ENCODE measurements around the gene FAM221B. TPM values are rescaled to one million over a fixed set of nuclear protein-coding genes. Genes with fewer than 3 reads are reported as not detected.

Gene FAM221B
- total RNA-seq, 1 donor from 2014 or later, result 0.32 TPM

DNA sequence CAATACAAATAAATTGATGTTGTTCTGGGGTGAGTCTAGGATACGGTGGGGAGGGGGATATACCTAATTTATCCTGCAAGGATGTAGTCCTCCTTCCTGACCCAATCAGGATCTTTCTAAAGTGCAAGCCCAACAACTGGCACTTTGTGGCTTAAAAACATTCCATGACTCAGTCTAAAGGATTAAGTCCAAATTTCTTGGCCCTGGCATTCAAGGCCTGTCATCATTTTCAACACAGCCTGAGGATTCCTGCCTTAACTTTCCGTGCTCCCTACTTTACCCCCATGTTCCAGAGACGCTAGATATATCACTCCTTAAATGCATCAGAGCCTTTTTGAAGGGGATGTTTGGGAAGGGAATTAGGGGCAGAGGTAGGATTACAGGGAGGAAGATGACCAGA lies 1.0 kb downstream of the FAM221B start:
- Histone ChIP-seq H3K9me3 (no peaks in the 10 kb centered on the region), H3K4me3 (no peak overlapping the region), H3K4me1 (peaks cover 23% of the 10 kb centered on the region), H3K27ac (no peak overlapping the region), H3K36me3 (no peaks in the 10 kb centered on the region), H3K27me3 (ENCODE audit: low read depth) (no peaks in the 10 kb centered on the region)
- intact Hi-C loops (cut with DNase I), result no loop called here
- DNase-seq (no peak), ATAC-seq (no peak)
- TF ChIP-seq, protein P1, sequence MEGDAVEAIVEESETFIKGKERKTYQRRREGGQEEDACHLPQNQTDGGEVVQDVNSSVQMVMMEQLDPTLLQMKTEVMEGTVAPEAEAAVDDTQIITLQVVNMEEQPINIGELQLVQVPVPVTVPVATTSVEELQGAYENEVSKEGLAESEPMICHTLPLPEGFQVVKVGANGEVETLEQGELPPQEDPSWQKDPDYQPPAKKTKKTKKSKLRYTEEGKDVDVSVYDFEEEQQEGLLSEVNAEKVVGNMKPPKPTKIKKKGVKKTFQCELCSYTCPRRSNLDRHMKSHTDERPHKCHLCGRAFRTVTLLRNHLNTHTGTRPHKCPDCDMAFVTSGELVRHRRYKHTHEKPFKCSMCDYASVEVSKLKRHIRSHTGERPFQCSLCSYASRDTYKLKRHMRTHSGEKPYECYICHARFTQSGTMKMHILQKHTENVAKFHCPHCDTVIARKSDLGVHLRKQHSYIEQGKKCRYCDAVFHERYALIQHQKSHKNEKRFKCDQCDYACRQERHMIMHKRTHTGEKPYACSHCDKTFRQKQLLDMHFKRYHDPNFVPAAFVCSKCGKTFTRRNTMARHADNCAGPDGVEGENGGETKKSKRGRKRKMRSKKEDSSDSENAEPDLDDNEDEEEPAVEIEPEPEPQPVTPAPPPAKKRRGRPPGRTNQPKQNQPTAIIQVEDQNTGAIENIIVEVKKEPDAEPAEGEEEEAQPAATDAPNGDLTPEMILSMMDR (IDR thresholded peaks at IDR 0.05), result no peak

DNA sequence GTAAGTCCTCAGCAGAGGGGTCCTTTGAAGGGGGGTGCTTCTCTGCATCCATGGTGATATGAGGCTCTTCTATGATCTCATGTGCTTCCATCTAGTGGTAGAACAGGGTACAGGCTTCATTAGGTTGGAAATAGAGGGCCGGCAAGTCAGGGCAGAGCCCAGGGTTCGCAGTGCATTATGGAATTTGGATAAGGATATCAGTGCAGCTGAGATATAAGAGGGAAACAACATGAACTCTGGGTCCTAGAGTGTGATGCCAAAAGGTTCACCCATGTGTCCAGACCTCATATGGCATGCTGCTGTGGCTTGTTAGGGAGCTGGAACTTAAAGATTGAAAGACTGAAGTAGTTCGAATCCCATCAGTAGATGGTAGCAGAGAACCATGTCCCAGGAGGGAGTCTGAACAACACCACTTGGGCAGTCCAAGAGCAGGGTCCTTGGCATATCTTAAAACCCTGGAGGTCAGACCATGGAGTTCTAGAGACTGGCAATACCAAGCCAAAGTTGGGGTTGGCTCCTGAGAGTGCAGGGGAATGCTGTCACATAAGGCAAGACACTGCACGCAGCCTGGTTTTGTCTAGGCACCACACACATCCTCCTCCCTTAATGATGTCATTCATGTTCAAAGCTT lies 2.3 kb downstream of the FAM221B start:
- Histone ChIP-seq H3K9me3 (no peaks in the 10 kb centered on the region), H3K27me3 (ENCODE audit: low read depth) (no peaks in the 10 kb centered on the region), H3K4me3 (no peak overlapping the region), H3K27ac (no peak overlapping the region), H3K36me3 (no peaks in the 10 kb centered on the region), H3K4me1 (peaks cover 23% of the 10 kb centered on the region)
- TF ChIP-seq, protein P1 (IDR thresholded peaks at IDR 0.05), result peak; percentile 85
- peak; percentile 63 to 68 for ATAC-seq
- intact Hi-C loops (cut with DNase I), result no loop called here
- DNase-seq, result no peak

- ATAC-seq, result no peak
These were observed 5.6 kb downstream of the FAM221B start for GRCh38 chr9:35822926-35823325.

DNA sequence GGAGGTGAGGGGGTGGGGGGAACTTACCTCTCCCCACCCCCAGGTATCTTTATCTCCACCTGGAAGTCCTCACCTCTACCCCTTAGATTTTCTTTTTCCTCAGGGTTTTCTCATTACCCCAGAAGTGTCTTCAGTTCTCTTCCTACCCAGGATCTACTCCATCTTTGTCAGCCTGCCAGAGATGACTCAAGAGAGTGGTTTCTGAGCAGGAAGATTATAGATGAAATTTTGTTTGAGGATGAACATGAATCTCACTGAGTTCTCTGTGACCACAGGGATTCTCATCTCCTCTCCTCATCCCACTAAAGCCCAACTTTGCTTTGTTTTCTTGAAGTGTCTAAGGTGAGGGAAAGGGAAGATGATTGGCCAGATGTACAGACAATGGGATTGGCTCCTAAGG lies 8.5 kb downstream of the FAM221B start:
- Histone ChIP-seq H3K36me3 (no peaks in the 10 kb centered on the region), H3K27ac (no peak overlapping the region), H3K4me3 (no peak overlapping the region), H3K27me3 (ENCODE audit: low read depth) (no peaks in the 10 kb centered on the region), H3K4me1 (no peaks in the 10 kb centered on the region), H3K9me3 (no peaks in the 10 kb centered on the region)
- TF ChIP-seq, protein P1 (IDR thresholded peaks at IDR 0.05), result no peak
- ATAC-seq (no peak), DNase-seq (no peak)
- intact Hi-C loops (cut with DNase I), result no loop called here

More at GRCh38 chr9:35822926-35823325, 5.6 kb downstream of the FAM221B start:
- Histone ChIP-seq H3K27me3 (ENCODE audit: low read depth) (no peaks in the 10 kb centered on the region), H3K4me1 (peaks cover 3% of the 10 kb centered on the region), H3K27ac (no peak overlapping the region), H3K9me3 (no peaks in the 10 kb centered on the region), H3K4me3 (no peak overlapping the region), H3K36me3 (no peaks in the 10 kb centered on the region)
- TF ChIP-seq, protein P1 (IDR thresholded peaks at IDR 0.05), result no peak
- intact Hi-C loops (cut with DNase I), result no loop called here
- no peak for DNase-seq

DNA sequence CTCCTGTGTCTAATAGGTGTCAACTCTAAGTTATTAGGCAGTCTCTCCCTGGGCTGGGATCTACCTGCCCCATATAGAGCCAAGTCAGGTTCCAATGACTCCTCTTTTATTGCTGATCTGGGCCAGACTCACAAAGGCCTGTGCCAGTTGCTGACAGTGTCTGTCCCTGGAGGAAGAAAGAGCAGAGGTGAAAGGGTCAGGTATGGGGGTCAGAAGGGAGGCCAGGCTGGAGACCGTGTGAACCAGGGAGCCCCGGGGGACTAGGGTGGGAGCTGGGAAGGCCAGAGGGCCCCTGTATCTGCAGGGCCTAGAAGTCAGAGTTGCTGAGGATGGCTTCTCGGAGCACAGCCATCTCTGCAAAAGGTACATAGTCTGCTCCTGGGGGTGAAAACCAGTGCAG lies 10.2 kb downstream of the FAM221B start:
- Histone ChIP-seq H3K9me3 (no peaks in the 10 kb centered on the region), H3K4me3 (no peak overlapping the region), H3K27ac (no peak overlapping the region), H3K36me3 (no peaks in the 10 kb centered on the region), H3K4me1 (peaks cover 10% of the 10 kb centered on the region), H3K27me3 (ENCODE audit: low read depth) (no peaks in the 10 kb centered on the region)
- intact Hi-C loops (cut with DNase I), result no loop called here
- no peak for DNase-seq
- ATAC-seq, result no peak
- TF ChIP-seq, protein P1 (IDR thresholded peaks at IDR 0.05), result no peak
